Naive thymus-derived CD8-positive, alpha-beta T cell (primary cell): ENCODE data around the gene REEP2. TPM values are rescaled to one million over a fixed set of nuclear protein-coding genes. Genes with fewer than 3 reads are reported as not detected.
A peak's percentile ranks its signal among the peaks of the same experiment; 100 is the strongest.

ENCODE experiments used
- ATAC-seq, 2 donors: fragments of 150-1000 bp; cut with Tn5 transposase in 1 of 2; sonication (Bioruptor Pico), chemical (Tn5 transposase) in 1 of 2; 1 replicate in 1 of 2; 2 replicates in 1 of 2; pipeline ENCODE4 v1.10.0; 2021; ENCODE audit warnings: mild to moderate bottlenecking in 2 of 2, moderate library complexity in 2 of 2
- POLR2A ChIA-PET: fragments of 350-600 bp; sonication (Branson Sonifier 250); formaldehyde crosslinking; loops from one replicate; lab custom pipeline; 2021; ENCODE audit warnings: antibody characterized with exemption; lab: Charles Lee
- DNase-seq, 10 donors: peaks; one replicate each; pipeline versions ENCODE4 v3.0.0 to v3.0.0-alpha.2; 2020 to 2022
- H3K27ac Mint-ChIP-seq, 10 donors: one replicate each; pipeline ENCODE4 v1.8.0; 2020 to 2022; ENCODE audit warnings: mild to moderate bottlenecking in 10 of 10, mixed read lengths in 10 of 10, moderate library complexity in 4 of 10, inconsistent platforms in 1 of 10
- H3K27me3 Mint-ChIP-seq, 5 donors: one replicate each; pipeline ENCODE4 v1.8.0; 2021 to 2022; ENCODE audit warnings: mixed read lengths in 5 of 5
- H3K36me3 Mint-ChIP-seq, 3 donors: one replicate each; pipeline ENCODE4 v1.8.0; 2020 to 2022; ENCODE audit warnings: mixed read lengths in 3 of 3, mild to moderate bottlenecking in 2 of 3, inconsistent platforms in 1 of 3
- H3K4me1 Mint-ChIP-seq, 4 donors: one replicate each; pipeline ENCODE4 v1.8.0; 2021 to 2022; ENCODE audit warnings: mixed read lengths in 4 of 4
- H3K4me3 Mint-ChIP-seq, 10 donors: one replicate each; pipeline ENCODE4 v1.8.0; 2020 to 2022; ENCODE audit warnings: mild to moderate bottlenecking in 10 of 10, mixed read lengths in 10 of 10, moderate library complexity in 6 of 10, inconsistent platforms in 1 of 10
- H3K9me3 Mint-ChIP-seq, 9 donors: one replicate each; pipeline ENCODE4 v1.8.0; 2020 to 2022; ENCODE audit warnings: mixed read lengths in 9 of 9, mild to moderate bottlenecking in 3 of 9, inconsistent platforms in 1 of 9, moderate library complexity in 1 of 9
- polyA plus RNA-seq, 3 donors: library from polyadenylated mRNA; unstranded; fragments of 300-500 nt; fragmentation: Illumina TruSeq; gene quantifications; one replicate each; pipeline ENCODE4 v1.2.3, GENCODE V29; 2021
- total RNA-seq, 8 experiments: library from RNA in 2 of 8; stranded (reverse) in 2 of 8; gene quantifications; one replicate each; pipeline ENCODE4 v1.2.3 and lab custom pipeline; 2021 to 2026

REEP2 gene
- total and polyA plus RNA-seq, 5 experiments from 2014 or later, result 0.28 to 0.75 (median 0.41) TPM; not detected in 1

GRCh38 chr5:138491669-138492559 lies 53.1 kb downstream of the REEP2 start:
- peaks cover 5 to 16% (median 14%) of the 10 kb centered on the region in 4 donors for H3K4me1 Mint-ChIP-seq
- no peaks in the 10 kb centered on the region for H3K9me3 Mint-ChIP-seq
- peaks cover 3 to 17% (median 15%) of the 10 kb centered on the region in 5 donors for H3K27me3 Mint-ChIP-seq
- H3K36me3 Mint-ChIP-seq, result no peaks in the 10 kb centered on the region
- peak; percentile 72 to 92 (median 82) for DNase-seq
- peak; percentile 97 to 98 for ATAC-seq
- POLR2A ChIA-PET, result interaction anchor here (0.8 to 2.6 kb wide), 5 partner anchors 10 to 140 kb away, joined by 3 to 21 read pairs (median 4); partner anchors contain the start of genes EGR1 and ETF1
- H3K27ac Mint-ChIP-seq, result peak overlapping the region in 7 of 10 donors; percentile 61 to 95 (median 84)
- H3K4me3 Mint-ChIP-seq, result peak overlapping the region; percentile 84 to 98 (median 93)

- POLR2A ChIA-PET, result interaction anchor here (0.7 to 2.6 kb wide), 6 partner anchors 10 to 141 kb away, joined by 3 to 21 read pairs (median 4); partner anchors contain the start of genes EGR1 and ETF1
- peaks cover 5 to 16% (median 14%) of the 10 kb centered on the region in 4 donors for H3K4me1 Mint-ChIP-seq
- ATAC-seq, result no peak
- H3K27me3 Mint-ChIP-seq, result peaks cover 3 to 17% (median 15%) of the 10 kb centered on the region in 5 donors
- peak overlapping the region in 8 of 10 donors; percentile 57 to 95 (median 84) for H3K27ac Mint-ChIP-seq
- H3K9me3 Mint-ChIP-seq, result no peaks in the 10 kb centered on the region
- DNase-seq, result peak in 1 of 10 donors; percentile 6
- H3K36me3 Mint-ChIP-seq, result no peaks in the 10 kb centered on the region
- peak overlapping the region; percentile 84 to 98 (median 93) for H3K4me3 Mint-ChIP-seq
Observed at GRCh38 chr5:138492560-138493045, 53.7 kb downstream of the REEP2 start.

- no peak overlapping the region for H3K27ac Mint-ChIP-seq
- H3K27me3 Mint-ChIP-seq, result peaks cover 0 to 13% (median 9%) of the 10 kb centered on the region in 5 donors
- no peaks in the 10 kb centered on the region for H3K9me3 Mint-ChIP-seq
- DNase-seq, result no peak
- no peak for ATAC-seq
- H3K4me1 Mint-ChIP-seq, result peaks cover 5 to 16% (median 14%) of the 10 kb centered on the region in 4 donors
- H3K36me3 Mint-ChIP-seq, result no peaks in the 10 kb centered on the region
- POLR2A ChIA-PET, result no interaction called here
- peak overlapping the region in 1 of 10 donors; percentile 33 for H3K4me3 Mint-ChIP-seq
Observed at GRCh38 chr5:138495351-138495750, 56.5 kb downstream of the REEP2 start.

Other genes starting within 250 kb of the REEP2 start
- gene CDC23, start 225.7 kb upstream of the REEP2 start, total RNA-seq, result 10 to 100 TPM; 26.3 to 29.3 TPM
- 10 to 100 TPM; 13.7 to 24.7 (median 17.2) TPM for gene CDC23, start 225.7 kb upstream of the REEP2 start, polyA plus RNA-seq
- gene GFRA3, start 164.4 kb upstream of the REEP2 start, total RNA-seq, result not detected
- gene GFRA3, start 164.4 kb upstream of the REEP2 start, polyA plus RNA-seq, result not detected
- gene CDC25C, start 107.3 kb upstream of the REEP2 start, total RNA-seq, result not detected
- not detected for gene CDC25C, start 107.3 kb upstream of the REEP2 start, polyA plus RNA-seq
- gene FAM53C, start 100.8 kb upstream of the REEP2 start, total RNA-seq, result 10 to 100 TPM; 28.6 to 29.6 TPM
- 10 to 100 TPM; 18.6 to 22.2 (median 20.3) TPM for gene FAM53C, start 100.8 kb upstream of the REEP2 start, polyA plus RNA-seq
- 10 to 100 TPM; 84.0 to 97.5 TPM for gene KDM3B, start 86.4 kb upstream of the REEP2 start, total RNA-seq
- 10 to 100 TPM in 2 of 3 donors, 1 to 10 TPM in 1; 6.9 to 12.3 (median 10.6) TPM for gene KDM3B, start 86.4 kb upstream of the REEP2 start, polyA plus RNA-seq
- 1 to 10 TPM; 1.8 to 2.2 TPM for gene EGR1, start 26.4 kb downstream of the REEP2 start, total RNA-seq
- under 1 TPM in 2 of 3 donors, not detected in 1; 0.36 to 0.66 TPM for gene EGR1, start 26.4 kb downstream of the REEP2 start, polyA plus RNA-seq
- 10 to 100 TPM; 43.4 to 49.0 TPM for gene ETF1, start 104.2 kb downstream of the REEP2 start, total RNA-seq
- gene ETF1, start 104.2 kb downstream of the REEP2 start, polyA plus RNA-seq, result 10 to 100 TPM; 21.5 to 27.5 (median 24.1) TPM
- 100 to 1,000 TPM; 184 to 195 TPM for gene HSPA9, start 136.3 kb downstream of the REEP2 start, total RNA-seq
- 100 to 1,000 TPM; 130 to 164 (median 140) TPM for gene HSPA9, start 136.3 kb downstream of the REEP2 start, polyA plus RNA-seq